Ishikawa (cell line): Measurements from ENCODE around the gene ARHGEF28.

Experiments used
- CEBPB ChIP-seq: IDR thresholded peaks from 2 replicates; pipeline ENCODE4 v1.6.1; 2012
- TAF1 ChIP-seq: IDR thresholded peaks from 2 replicates; pipeline ENCODE4 v1.6.1; 2012; ENCODE audit warnings: low read depth, mild to moderate bottlenecking
- TEAD4 ChIP-seq: IDR thresholded peaks from 2 replicates; pipeline ENCODE4 v1.6.1; 2012
- YY1 ChIP-seq: IDR thresholded peaks from 2 replicates; pipeline ENCODE4 v1.6.1; 2012; ENCODE audit warnings: low read depth

DNA sequence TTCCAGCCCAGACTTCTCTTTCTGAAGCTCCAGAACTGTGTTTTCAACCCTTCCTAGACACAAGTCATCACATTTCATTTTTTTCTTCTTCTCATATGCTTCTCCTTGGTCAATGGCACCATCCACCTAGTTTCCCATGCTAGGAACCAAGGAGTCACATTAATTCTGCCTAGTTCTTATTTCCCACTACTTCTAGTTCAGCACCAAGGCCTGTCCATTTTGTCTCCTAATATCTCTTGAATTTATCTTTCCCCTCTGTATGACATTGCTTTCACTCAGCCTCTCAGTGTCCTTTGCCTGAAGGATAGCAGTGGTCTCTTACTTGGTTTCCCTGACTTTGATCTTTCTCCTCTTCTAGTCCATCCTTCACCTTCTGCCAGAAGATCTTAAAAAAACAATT lies 38.8 kb downstream of the ARHGEF28 start:
- TF ChIP-seq CEBPB (no peak), TEAD4 (no peak), TAF1 (no peak), YY1 (no peak)
